Duodenal mucosa (tissue), 2 donors: Measurements from ENCODE around the gene IMMP2L.

ENCODE experiments used
- H3K27ac ChIP-seq: one replicate; pipeline ENCODE4 v1.7.0; 2013; ENCODE audit warnings: low read depth, low read length
- H3K27me3 ChIP-seq, 2 donors: one replicate each; pipeline ENCODE4 v1.7.0; 2013; ENCODE audit warnings: low read length in 2 of 2, control low read depth in 1 of 2; ENCODE audit not compliant: insufficient read depth in 2 of 2, control insufficient read depth in 1 of 2
- H3K36me3 ChIP-seq, 2 donors: one replicate each; pipeline ENCODE4 v1.7.0; 2013; ENCODE audit warnings: low read length in 2 of 2, control low read depth in 1 of 2; ENCODE audit not compliant: insufficient read depth in 2 of 2, control insufficient read depth in 1 of 2
- H3K4me1 ChIP-seq, 2 donors: one replicate each; pipeline ENCODE4 v1.7.0; 2013; ENCODE audit warnings: low read length in 2 of 2, control low read depth in 1 of 2; ENCODE audit not compliant: insufficient read depth in 2 of 2, control insufficient read depth in 1 of 2
- H3K4me3 ChIP-seq, 2 donors: one replicate each; pipeline ENCODE4 v1.7.0; 2013; ENCODE audit warnings: low read length in 2 of 2, low read depth in 1 of 2
- H3K9ac ChIP-seq, 2 donors: one replicate each; pipeline ENCODE4 v1.7.0; 2013; ENCODE audit warnings: low read length in 2 of 2, low read depth in 1 of 2
- H3K9me3 ChIP-seq, 2 donors: one replicate each; pipeline ENCODE4 v1.7.0; 2013; ENCODE audit warnings: low read length in 2 of 2, control low read depth in 1 of 2; ENCODE audit not compliant: control insufficient read depth in 1 of 2

IMMP2L gene

DNA sequence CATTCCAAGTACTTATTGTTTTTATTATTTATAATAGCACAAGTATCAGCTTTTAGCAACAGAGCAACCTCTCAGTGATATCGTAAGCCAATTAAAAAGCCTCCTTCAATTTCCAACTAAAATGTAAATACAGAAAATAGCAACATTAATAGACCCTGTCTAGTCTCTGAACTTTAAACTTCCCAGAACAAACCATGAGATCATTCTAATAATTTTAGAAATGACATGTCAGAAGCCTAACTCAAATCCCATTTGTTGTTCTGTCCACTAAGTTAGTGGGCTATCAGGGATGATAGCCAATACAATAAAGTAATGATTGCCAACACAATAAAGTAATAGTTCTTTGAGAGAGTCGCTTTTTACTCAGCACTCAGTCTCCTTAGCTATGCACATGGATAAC, 493.7 kb downstream of the IMMP2L start:
- Histone ChIP-seq H3K9ac (no peak overlapping the region), H3K4me3 (no peak overlapping the region), H3K27me3 (no peaks in the 10 kb centered on the region), H3K36me3 (no peaks in the 10 kb centered on the region), H3K27ac (no peak overlapping the region), H3K4me1 (no peaks in the 10 kb centered on the region), H3K9me3 (no peaks in the 10 kb centered on the region)

DNA sequence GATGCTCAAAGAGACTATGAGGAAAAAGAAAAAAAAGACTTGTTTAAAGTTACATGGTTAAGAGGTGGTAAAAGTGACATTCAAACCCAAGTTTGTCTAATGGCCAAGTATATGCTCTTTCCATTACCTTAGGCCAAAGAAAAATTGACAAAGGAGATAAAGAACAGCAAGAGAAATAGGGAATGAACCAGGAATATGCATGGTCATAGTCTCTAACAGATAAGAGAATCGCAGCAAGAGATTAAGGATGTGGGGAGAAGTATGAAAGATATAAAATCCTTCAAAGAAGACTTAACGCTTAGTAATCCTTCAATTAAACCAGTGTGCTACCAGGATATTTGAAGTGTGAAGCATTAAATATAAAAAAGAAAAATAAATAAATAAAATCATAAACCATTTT, 494.6 kb downstream of the IMMP2L start:
- Histone ChIP-seq H3K4me3 (no peak overlapping the region), H3K4me1 (no peaks in the 10 kb centered on the region)

DNA sequence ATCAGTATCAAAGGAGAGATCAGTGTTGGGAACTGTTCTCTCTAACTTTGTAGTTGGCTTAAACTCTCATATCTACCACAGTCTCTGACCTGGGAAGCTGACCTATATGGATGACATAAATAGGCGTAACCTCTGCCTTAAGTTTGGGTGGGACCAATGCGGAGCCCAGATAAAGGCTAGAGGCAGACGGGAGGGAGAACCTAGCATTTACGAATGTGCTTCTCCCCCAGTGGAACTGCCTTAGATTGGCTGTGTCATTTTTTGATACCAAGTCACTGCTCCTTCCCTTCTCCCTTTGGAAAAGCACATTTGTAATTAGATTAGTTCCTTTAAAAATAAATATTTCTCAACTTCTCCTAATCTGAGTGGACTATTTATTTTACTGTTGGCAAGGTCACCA, 495.0 kb downstream of the IMMP2L start:
- H3K9me3 ChIP-seq = peaks cover 6 to 10% of the 10 kb centered on the region in 2 donors
- H3K27me3 ChIP-seq = no peaks in the 10 kb centered on the region

More for the DNA sequence above, 494.6 kb downstream of the IMMP2L start:
- no peaks in the 10 kb centered on the region for H3K27me3 ChIP-seq
- no peaks in the 10 kb centered on the region for H3K36me3 ChIP-seq
- peaks cover 4 to 8% of the 10 kb centered on the region in 2 donors for H3K9me3 ChIP-seq
- no peak overlapping the region for H3K9ac ChIP-seq
- H3K27ac ChIP-seq = no peak overlapping the region

DNA sequence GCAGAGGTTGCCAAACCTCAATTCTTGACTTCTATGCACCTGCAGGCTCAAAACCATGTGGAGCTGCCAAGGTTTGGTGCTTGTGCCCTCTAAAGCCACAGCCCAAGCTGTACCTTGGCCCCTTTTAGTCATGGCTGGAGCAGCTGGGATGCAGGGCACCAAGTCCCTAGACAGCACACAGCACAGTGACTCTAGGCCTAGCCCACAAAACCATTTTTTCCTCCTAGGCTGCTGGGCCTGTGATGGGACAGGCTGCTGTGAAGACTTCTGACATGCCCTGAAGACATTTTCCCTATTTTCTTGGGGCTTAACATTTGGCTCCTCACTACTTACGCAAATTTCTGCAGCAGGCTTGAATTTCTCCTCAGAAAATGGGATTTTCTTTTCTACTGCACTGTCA, 499.1 kb downstream of the IMMP2L start:
- Histone ChIP-seq H3K27ac (no peak overlapping the region), H3K36me3 (no peaks in the 10 kb centered on the region), H3K9ac (no peak overlapping the region), H3K9me3 (peaks cover 6 to 10% of the 10 kb centered on the region in 2 donors), H3K4me1 (no peaks in the 10 kb centered on the region), H3K4me3 (no peak overlapping the region), H3K27me3 (no peaks in the 10 kb centered on the region)

More for the DNA sequence above, 495.0 kb downstream of the IMMP2L start:
- no peaks in the 10 kb centered on the region for H3K4me1 ChIP-seq
- H3K36me3 ChIP-seq = no peaks in the 10 kb centered on the region
- H3K9ac ChIP-seq = no peak overlapping the region
- no peak overlapping the region for H3K27ac ChIP-seq
- no peak overlapping the region for H3K4me3 ChIP-seq

DNA sequence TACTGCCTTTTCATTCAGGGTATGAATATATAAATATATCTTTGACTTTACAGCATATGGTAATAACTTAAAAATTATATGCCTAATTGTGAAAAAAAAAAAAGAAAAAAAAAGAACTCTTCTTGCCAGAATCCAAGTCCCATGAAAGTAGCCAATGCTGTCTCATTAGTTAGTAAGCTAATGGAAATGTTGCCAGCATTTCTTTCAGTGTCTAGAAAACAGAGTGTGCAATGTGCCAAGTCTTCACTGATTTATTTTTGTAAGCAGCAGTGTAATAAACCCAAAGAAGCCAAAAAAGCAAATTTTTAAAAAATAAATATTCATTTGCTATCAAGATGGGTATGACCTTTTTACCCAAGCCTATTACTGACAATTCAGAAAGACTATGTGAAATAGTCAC, 502.5 kb downstream of the IMMP2L start:
- Histone ChIP-seq H3K9ac (no peak overlapping the region), H3K9me3 (peaks cover 6 to 10% of the 10 kb centered on the region in 2 donors), H3K4me3 (no peak overlapping the region)

DNA sequence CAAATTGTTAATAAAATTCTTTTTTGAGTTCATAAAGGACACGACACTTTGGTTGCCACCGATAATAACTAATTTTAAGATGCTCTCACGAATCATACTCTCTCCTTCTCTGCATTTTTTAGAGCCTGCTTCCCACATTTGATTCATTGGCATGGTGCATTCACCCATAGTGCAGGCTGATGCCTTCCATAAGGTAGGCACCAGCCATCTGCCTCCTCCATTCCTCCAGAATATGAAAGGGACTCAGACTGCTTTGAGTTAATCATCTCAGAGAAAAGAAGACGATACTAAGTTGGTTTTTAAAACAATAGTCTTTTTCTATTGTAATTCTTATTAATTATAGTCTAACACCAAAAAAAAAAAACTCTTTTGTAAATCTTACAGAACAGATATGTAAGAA, 505.2 kb downstream of the IMMP2L start:
- Histone ChIP-seq H3K27me3 (no peaks in the 10 kb centered on the region), H3K9ac (no peak overlapping the region), H3K4me3 (no peak overlapping the region), H3K4me1 (no peaks in the 10 kb centered on the region), H3K9me3 (no peaks in the 10 kb centered on the region), H3K27ac (no peak overlapping the region), H3K36me3 (no peaks in the 10 kb centered on the region)

More for the DNA sequence above, 502.5 kb downstream of the IMMP2L start:
- no peaks in the 10 kb centered on the region for H3K4me1 ChIP-seq
- H3K27ac ChIP-seq = no peak overlapping the region
- no peaks in the 10 kb centered on the region for H3K36me3 ChIP-seq
- no peaks in the 10 kb centered on the region for H3K27me3 ChIP-seq

DNA sequence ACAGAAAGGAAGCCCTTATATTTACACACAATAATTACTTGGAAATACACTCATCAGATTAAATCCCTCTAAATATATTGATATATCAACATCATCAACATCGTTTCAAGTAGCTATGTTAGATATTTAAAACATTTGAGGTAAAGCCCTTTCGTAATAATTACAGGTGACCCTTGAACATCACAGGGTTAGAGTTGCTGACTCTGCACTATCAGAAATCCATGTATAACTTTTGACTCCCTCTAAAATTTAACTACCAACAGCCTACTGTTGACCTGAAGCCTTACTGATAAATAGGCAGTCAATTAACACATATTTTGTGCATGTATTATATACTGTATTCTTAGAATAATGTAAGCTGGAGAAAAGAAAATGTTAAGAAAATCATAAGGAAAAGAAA, 505.9 kb downstream of the IMMP2L start:
- H3K27me3 ChIP-seq = no peaks in the 10 kb centered on the region
- H3K36me3 ChIP-seq = no peaks in the 10 kb centered on the region
- H3K9ac ChIP-seq = no peak overlapping the region
- no peak overlapping the region for H3K4me3 ChIP-seq
- H3K4me1 ChIP-seq = no peaks in the 10 kb centered on the region
- H3K27ac ChIP-seq = no peak overlapping the region
- no peaks in the 10 kb centered on the region for H3K9me3 ChIP-seq

GRCh38 chr7:111053035-111053434, 509.3 kb downstream of the IMMP2L start:
- Histone ChIP-seq H3K27me3 (no peaks in the 10 kb centered on the region), H3K27ac (no peak overlapping the region), H3K36me3 (no peaks in the 10 kb centered on the region), H3K9ac (no peak overlapping the region), H3K4me3 (no peak overlapping the region), H3K4me1 (no peaks in the 10 kb centered on the region), H3K9me3 (no peaks in the 10 kb centered on the region)

- no peaks in the 10 kb centered on the region for H3K27me3 ChIP-seq
- no peaks in the 10 kb centered on the region for H3K36me3 ChIP-seq
- H3K4me3 ChIP-seq = no peak overlapping the region
- no peaks in the 10 kb centered on the region for H3K4me1 ChIP-seq
- no peak overlapping the region for H3K27ac ChIP-seq
- H3K9ac ChIP-seq = no peak overlapping the region
- H3K9me3 ChIP-seq = no peaks in the 10 kb centered on the region
These were observed 510.5 kb downstream of the IMMP2L start for GRCh38 chr7:111051832-111052231.

DNA sequence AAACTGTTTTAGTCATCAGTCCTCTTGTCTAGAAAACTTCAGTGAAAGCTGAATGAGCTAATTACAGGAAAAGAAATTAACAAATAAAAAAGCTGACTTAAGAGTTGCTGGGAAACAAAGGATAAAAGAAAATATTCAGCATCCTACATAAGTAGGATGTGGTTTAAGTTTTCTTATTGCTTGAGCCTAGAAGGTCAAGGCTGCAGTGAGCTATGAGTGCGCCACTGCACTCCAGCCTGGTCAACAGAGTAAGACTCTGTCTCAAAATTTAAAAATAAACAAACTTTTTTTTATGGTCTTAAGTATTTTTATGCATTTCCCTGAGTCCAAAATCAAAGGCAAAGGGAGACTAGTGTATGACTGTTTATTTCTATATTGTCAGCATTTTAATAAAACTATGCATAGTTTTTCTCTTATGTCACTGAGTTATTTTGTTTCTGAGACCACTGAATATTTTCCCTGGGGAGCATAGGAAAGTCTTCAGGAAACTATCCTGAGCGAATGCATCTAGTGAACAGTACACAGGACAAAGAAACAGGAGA, 511.3 kb downstream of the IMMP2L start:
- Histone ChIP-seq H3K27ac (no peak overlapping the region), H3K9ac (no peak overlapping the region), H3K4me1 (no peaks in the 10 kb centered on the region), H3K4me3 (no peak overlapping the region), H3K9me3 (no peaks in the 10 kb centered on the region), H3K27me3 (no peaks in the 10 kb centered on the region), H3K36me3 (no peaks in the 10 kb centered on the region)
